Aorta (tissue), 5 donors: Measurements from ENCODE around the gene FANCC. TPM values are rescaled to one million over a fixed set of nuclear protein-coding genes. Genes with fewer than 3 reads are reported as not detected.

ENCODE experiments used
- ATAC-seq: fragments of 200-7000 bp; cut with Tn5 transposase; one replicate; pipeline ENCODE4 v1.9.1; 2022; ENCODE audit warnings: moderate library complexity; ENCODE audit not compliant: low FRiP score
- DNase-seq, 2 donors: peaks; one replicate each; pipeline ENCODE4 v3.0.0-alpha.2; 2020
- H3K27ac ChIP-seq, 2 donors: one replicate each; pipeline ENCODE4 v1.5.1; 2013; ENCODE audit warnings: low read length in 2 of 2, mild to moderate bottlenecking in 2 of 2, moderate library complexity in 2 of 2, control low read depth in 1 of 2, inconsistent platforms in 1 of 2, low read depth in 1 of 2
- H3K27me3 ChIP-seq, 2 donors: one replicate each; pipeline ENCODE4 v1.6.1; 2013; ENCODE audit warnings: control low read depth in 1 of 2, low read length in 1 of 2, mild to moderate bottlenecking in 1 of 2, moderate library complexity in 1 of 2; ENCODE audit not compliant: insufficient read depth in 2 of 2, control insufficient read depth in 1 of 2
- H3K36me3 ChIP-seq, 2 donors: one replicate each; pipeline ENCODE4 v1.6.1; 2013; ENCODE audit warnings: control low read depth in 1 of 2, low read length in 1 of 2, mild to moderate bottlenecking in 1 of 2; ENCODE audit not compliant: insufficient read depth in 2 of 2, control insufficient read depth in 1 of 2
- H3K4me1 ChIP-seq, 2 donors: one replicate each; pipeline ENCODE4 v1.6.1; 2013; ENCODE audit warnings: low read length in 2 of 2, control low read depth in 1 of 2, mild to moderate bottlenecking in 1 of 2, moderate library complexity in 1 of 2; ENCODE audit not compliant: insufficient read depth in 2 of 2, control insufficient read depth in 1 of 2
- H3K4me3 ChIP-seq, 2 donors: one replicate each; pipeline ENCODE4 v1.5.1; 2013; ENCODE audit warnings: low read length in 2 of 2, control low read depth in 1 of 2, mild to moderate bottlenecking in 1 of 2
- H3K9me3 ChIP-seq: one replicate; pipeline ENCODE4 v1.6.1; 2013; ENCODE audit warnings: mild to moderate bottlenecking, low read length; ENCODE audit not compliant: control insufficient read depth
- WGBS, 2 donors: extraction: QIAGEN DNeasy Blood & Tissue Kit; methylation state at CpG; one replicate each; pipeline ENCODE4 v1.1.7; 2013; 5-methylcytosine and 5-hydroxymethylcytosine counted together
- intact Hi-C, 2 donors: fragments of 100-400 bp; cut with DNase I; formaldehyde crosslinking; loops; one replicate each; pipeline versions ENCODE4 v1.14.2 to v1.15.0; 2022
- polyA plus RNA-seq, 2 donors: library from polyadenylated mRNA; stranded (reverse); fragments of 200-250 nt; gene quantifications; one replicate each; pipeline ENCODE4 v1.2.3, GENCODE V29; 2013
- total RNA-seq, 2 donors: library from RNA; stranded (reverse); fragmentation: NEBNext Ultra II Directional; extraction: Animal tissue kit (Norgen Biotek cat#: 25700); gene quantifications; one replicate each; pipeline ENCODE4 v1.2.1, GENCODE V29; 2021
- donor health status: healthy with polysubstance abuse.
- donor health status: Bipolar disorder and iron deficiency.
- donor health status: DM: no; HTN: no; CAD: no.
- donor health status: DM: no; HTN: no; CAD: no.
- donor health status: DM: yes; HTN: yes; CAD: no.

FANCC gene
- total and polyA plus RNA-seq, 4 donors, result 1.5 to 10.9 (median 5.8) TPM

- ATAC-seq (no peak), DNase-seq (no peak)
- WGBS, 2 donors, result 3 to 7% methylated on average over 5 of the region's 5 CpGs
- Histone ChIP-seq H3K27me3 (no peaks in the 10 kb centered on the region), H3K27ac (peak overlapping the region in 1 of 2 donors; percentile 73), H3K36me3 (peaks cover 0 to 1% of the 10 kb centered on the region in 2 donors), H3K4me1 (peaks cover 2 to 11% of the 10 kb centered on the region in 2 donors), H3K4me3 (no peak overlapping the region), H3K9me3 (no peaks in the 10 kb centered on the region)
- intact Hi-C loops, result no loop called here
Measured at GRCh38 chr9:95060234-95060633, 257.3 kb downstream of the FANCC start.

- WGBS, 2 donors, result 14 to 19% methylated on average over 7 of the region's 7 CpGs
- peak overlapping the region in 1 of 2 donors; percentile 0 for H3K4me3 ChIP-seq
- peaks cover 0 to 1% of the 10 kb centered on the region in 2 donors for H3K36me3 ChIP-seq
- no peaks in the 10 kb centered on the region for H3K9me3 ChIP-seq
- DNase-seq, result peak in 1 of 2 donors; percentile 50
- ATAC-seq, result no peak
- no peaks in the 10 kb centered on the region for H3K27me3 ChIP-seq
- intact Hi-C loops, result loop anchor here in 1 of 2 donors (5.0 kb wide), 1 partner anchor 37 kb away; no protein-coding TSS in a partner anchor
- peak overlapping the region; percentile 57 to 87 for H3K27ac ChIP-seq
- H3K4me1 ChIP-seq, result peaks cover 2 to 11% of the 10 kb centered on the region in 2 donors
Measured at GRCh38 chr9:95058795-95059386, 258.6 kb downstream of the FANCC start.

- Histone ChIP-seq H3K27me3 (no peaks in the 10 kb centered on the region), H3K9me3 (no peaks in the 10 kb centered on the region), H3K4me3 (peak overlapping the region; percentile 0 to 48), H3K4me1 (peaks cover 2 to 11% of the 10 kb centered on the region in 2 donors), H3K36me3 (peaks cover 0 to 1% of the 10 kb centered on the region in 2 donors), H3K27ac (peak overlapping the region; percentile 83 to 87)
- WGBS, 2 donors, result 8% methylated on average over 7 of the region's 7 CpGs
- ATAC-seq (no peak), DNase-seq (peak in 1 of 2 donors; percentile 66)
- intact Hi-C loops, result loop anchor here in 1 of 2 donors (5.0 kb wide), 1 partner anchor 36 kb away; no protein-coding TSS in a partner anchor
Measured at GRCh38 chr9:95058121-95058785, 259.3 kb downstream of the FANCC start.

- DNase-seq (no peak), ATAC-seq (no peak)
- Histone ChIP-seq H3K4me1 (peaks cover under 1 to 11% of the 10 kb centered on the region in 2 donors), H3K27me3 (no peaks in the 10 kb centered on the region), H3K36me3 (no peaks in the 10 kb centered on the region), H3K9me3 (no peaks in the 10 kb centered on the region), H3K4me3 (peak overlapping the region; percentile 48 to 60), H3K27ac (peak overlapping the region; percentile 62 to 67)
- WGBS, 2 donors, result 3 to 7% methylated on average over 10 of the region's 10 CpGs
- intact Hi-C loops, result loop anchor here in 1 of 2 donors (5.0 kb wide), 1 partner anchor 35 kb away; no protein-coding TSS in a partner anchor
Measured at GRCh38 chr9:95057101-95057500, 260.4 kb downstream of the FANCC start.

GRCh38 chr9:95055851-95056551, 261.5 kb downstream of the FANCC start:
- intact Hi-C loops, result loop anchor here in 1 of 2 donors (5.0 kb wide), 1 partner anchor 34 kb away; no protein-coding TSS in a partner anchor
- 3 to 4% methylated on average over 15 of the region's 15 CpGs for WGBS, 2 donors
- Histone ChIP-seq H3K36me3 (no peaks in the 10 kb centered on the region), H3K9me3 (no peaks in the 10 kb centered on the region), H3K4me3 (peak overlapping the region; percentile 48 to 60), H3K4me1 (peaks cover 0 to 11% of the 10 kb centered on the region in 2 donors), H3K27ac (peak overlapping the region; percentile 84 to 99), H3K27me3 (no peaks in the 10 kb centered on the region)
- no peak for DNase-seq
- ATAC-seq, result peak; percentile 73

GRCh38 chr9:95055334-95055850, 262.1 kb downstream of the FANCC start:
- intact Hi-C loops, result loop anchor here in 1 of 2 donors (5.0 kb wide), 1 partner anchor 33 kb away; no protein-coding TSS in a partner anchor
- ATAC-seq (no peak), DNase-seq (no peak)
- Histone ChIP-seq H3K36me3 (no peaks in the 10 kb centered on the region), H3K9me3 (no peaks in the 10 kb centered on the region), H3K4me1 (peaks cover 0 to 11% of the 10 kb centered on the region in 2 donors), H3K4me3 (peak overlapping the region in 1 of 2 donors; percentile 52), H3K27me3 (no peaks in the 10 kb centered on the region), H3K27ac (peak overlapping the region; percentile 84 to 99)
- 0 to 3% methylated on average over 6 of the region's 6 CpGs for WGBS, 2 donors

GRCh38 chr9:95053611-95054570, 263.6 kb downstream of the FANCC start:
- Histone ChIP-seq H3K4me1 (peaks cover 0 to 5% of the 10 kb centered on the region in 2 donors), H3K27ac (peak overlapping the region; percentile 30 to 92), H3K36me3 (no peaks in the 10 kb centered on the region), H3K27me3 (no peaks in the 10 kb centered on the region), H3K4me3 (no peak overlapping the region), H3K9me3 (no peaks in the 10 kb centered on the region)
- ATAC-seq (no peak), DNase-seq (no peak)
- intact Hi-C loops, result no loop called here
- 48 to 50% methylated on average over 5 of the region's 5 CpGs for WGBS, 2 donors
